ENCODE results near the gene SLC39A6.

DNA sequence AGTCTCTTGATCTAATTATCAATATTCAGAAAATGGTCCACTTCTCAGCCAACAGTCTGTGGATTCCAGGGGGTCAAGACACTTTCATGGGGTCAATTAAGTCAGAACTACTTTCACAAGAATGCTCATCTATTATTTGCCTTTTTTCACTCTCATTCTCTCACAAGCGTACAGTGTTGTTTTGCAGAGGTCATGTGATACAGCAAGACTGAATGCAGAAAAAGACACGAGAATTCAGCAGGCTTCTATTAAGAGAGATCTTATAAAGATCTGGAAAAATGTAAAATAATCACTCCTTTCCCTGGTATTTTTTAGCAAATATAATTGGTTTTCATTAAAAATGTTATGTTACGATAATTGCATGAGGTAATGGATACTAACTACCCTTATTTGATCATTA lies 70.5 kb downstream of the SLC39A6 start:
- TF ChIP-seq, protein P1, sequence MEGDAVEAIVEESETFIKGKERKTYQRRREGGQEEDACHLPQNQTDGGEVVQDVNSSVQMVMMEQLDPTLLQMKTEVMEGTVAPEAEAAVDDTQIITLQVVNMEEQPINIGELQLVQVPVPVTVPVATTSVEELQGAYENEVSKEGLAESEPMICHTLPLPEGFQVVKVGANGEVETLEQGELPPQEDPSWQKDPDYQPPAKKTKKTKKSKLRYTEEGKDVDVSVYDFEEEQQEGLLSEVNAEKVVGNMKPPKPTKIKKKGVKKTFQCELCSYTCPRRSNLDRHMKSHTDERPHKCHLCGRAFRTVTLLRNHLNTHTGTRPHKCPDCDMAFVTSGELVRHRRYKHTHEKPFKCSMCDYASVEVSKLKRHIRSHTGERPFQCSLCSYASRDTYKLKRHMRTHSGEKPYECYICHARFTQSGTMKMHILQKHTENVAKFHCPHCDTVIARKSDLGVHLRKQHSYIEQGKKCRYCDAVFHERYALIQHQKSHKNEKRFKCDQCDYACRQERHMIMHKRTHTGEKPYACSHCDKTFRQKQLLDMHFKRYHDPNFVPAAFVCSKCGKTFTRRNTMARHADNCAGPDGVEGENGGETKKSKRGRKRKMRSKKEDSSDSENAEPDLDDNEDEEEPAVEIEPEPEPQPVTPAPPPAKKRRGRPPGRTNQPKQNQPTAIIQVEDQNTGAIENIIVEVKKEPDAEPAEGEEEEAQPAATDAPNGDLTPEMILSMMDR (conservative IDR thresholded peaks at IDR 0.05) = no peak
- no peak for TF ChIP-seq EZH2 (IDR thresholded peaks at IDR 0.05; ENCODE audit: low read depth)

Measured in PC-9 (cell line).